Activated T-cell treated with anti-CD3 and anti-CD28 coated beads, Interleukin-2, amount 50 U/mL, for 48 hours (primary cell): ENCODE results near the gene MTREX.

Experiments
- DNase-seq, 2 experiments: peaks; one replicate each; pipeline ENCODE4 v3.0.0-alpha.2; 2020

MTREX gene

GRCh38 chr5:55437452-55437851 is 129.7 kb downstream of the MTREX start:
- DNase-seq = no peak

GRCh38 chr5:55437859-55438206 is 130.0 kb downstream of the MTREX start:
- DNase-seq = no peak

- DNase-seq = no peak
Measured at GRCh38 chr5:55438998-55439397, 131.2 kb downstream of the MTREX start.

GRCh38 chr5:55440188-55440646 is 132.4 kb downstream of the MTREX start:
- DNase-seq = peak; percentile 36 to 44

GRCh38 chr5:55441107-55441771 is 133.4 kb downstream of the MTREX start:
- no peak for DNase-seq

- DNase-seq = no peak
Measured at GRCh38 chr5:55441954-55442353, 134.2 kb downstream of the MTREX start.

- DNase-seq = no peak
Measured at GRCh38 chr5:55445791-55446190, 138.0 kb downstream of the MTREX start.

- DNase-seq = no peak
Measured at GRCh38 chr5:55446640-55447351, 139.0 kb downstream of the MTREX start.

GRCh38 chr5:55450050-55450765 is 142.4 kb downstream of the MTREX start:
- DNase-seq = no peak

GRCh38 chr5:55451976-55452375 is 144.2 kb downstream of the MTREX start:
- no peak for DNase-seq

- no peak for DNase-seq
Measured at GRCh38 chr5:55453211-55453610, 145.4 kb downstream of the MTREX start.

GRCh38 chr5:55454282-55454681 is 146.5 kb downstream of the MTREX start:
- no peak for DNase-seq

- no peak for DNase-seq
Measured at GRCh38 chr5:55456216-55456895, 148.6 kb downstream of the MTREX start.

GRCh38 chr5:55459572-55459971 is 151.8 kb downstream of the MTREX start:
- DNase-seq = no peak

GRCh38 chr5:55463613-55464012 is 155.8 kb downstream of the MTREX start:
- no peak for DNase-seq

- DNase-seq = no peak
Measured at GRCh38 chr5:55467862-55468551, 160.2 kb downstream of the MTREX start.

GRCh38 chr5:55469839-55470238 is 162.1 kb downstream of the MTREX start:
- DNase-seq = no peak

GRCh38 chr5:55470282-55470681 is 162.5 kb downstream of the MTREX start:
- DNase-seq = no peak

GRCh38 chr5:55471468-55471867 is 163.7 kb downstream of the MTREX start:
- DNase-seq = no peak

GRCh38 chr5:55472642-55473041 is 164.9 kb downstream of the MTREX start:
- no peak for DNase-seq
